Dermis blood vessel endothelial cell (primary cell): Measurements from ENCODE around the gene GPATCH2L. TPM values are rescaled to one million over a fixed set of nuclear protein-coding genes. Genes with fewer than 3 reads are reported as not detected.

Source experiments
- DNase-seq: peaks from one replicate; pipeline ENCODE4 v3.0.0; 2010
- total RNA-seq: library from RNA; depleted of rRNA; stranded (reverse); fragments of >200 nt; gene quantifications from 2 replicates; pipeline ENCODE4 v1.2.3, GENCODE V29; 2014

Gene GPATCH2L
- total RNA-seq, 1 donor from 2014 or later: 66.5 TPM

GRCh38 chr14:76201162-76201561 is 49.4 kb downstream of the GPATCH2L start:
- peak; percentile 28 for DNase-seq

DNA sequence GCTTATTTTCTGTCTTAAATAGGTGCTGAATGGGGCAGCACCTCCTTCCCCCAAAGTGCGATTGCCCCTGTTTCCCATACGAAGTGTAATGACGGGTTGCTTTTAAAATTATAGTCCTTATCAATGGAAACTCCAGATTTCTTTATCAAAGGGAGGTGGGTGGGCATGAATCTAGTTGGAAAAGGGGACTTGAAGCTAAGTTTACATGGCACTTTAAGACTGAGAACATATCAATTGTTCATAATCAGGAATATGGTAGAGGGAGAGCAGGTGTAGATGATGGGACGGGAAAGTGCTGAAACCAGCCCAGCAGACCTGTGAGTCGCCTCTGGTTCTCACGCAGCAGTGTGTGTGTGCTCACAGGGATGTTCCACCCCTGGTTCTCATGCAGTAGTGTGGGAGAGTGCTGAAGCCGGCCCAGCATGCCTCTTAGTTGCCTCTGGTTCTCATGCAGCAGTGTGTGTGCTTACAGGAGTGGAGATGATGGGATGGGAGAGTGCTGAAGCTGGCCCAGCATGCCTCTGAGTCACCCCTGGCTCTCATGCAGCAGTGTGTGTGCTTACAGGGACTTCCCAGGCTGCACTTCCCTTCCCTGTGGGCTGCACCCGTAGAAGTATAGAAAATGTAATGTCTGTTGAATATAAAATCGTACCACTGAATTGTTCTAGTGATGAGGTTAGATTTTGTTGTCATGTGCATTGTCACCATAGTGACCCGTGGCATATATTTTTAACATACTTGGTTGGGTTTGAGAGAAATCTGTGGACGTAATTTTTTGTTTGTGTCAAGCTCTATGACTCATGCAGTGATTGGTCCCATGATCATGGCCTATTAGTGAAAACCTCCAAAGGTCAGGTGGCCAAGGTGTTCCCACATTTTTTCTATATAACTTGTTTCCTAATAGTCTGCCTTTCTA is 51.6 kb downstream of the GPATCH2L start:
- peak; percentile 80 for DNase-seq

GRCh38 chr14:76204461-76205230 is 52.9 kb downstream of the GPATCH2L start:
- no peak for DNase-seq

DNA sequence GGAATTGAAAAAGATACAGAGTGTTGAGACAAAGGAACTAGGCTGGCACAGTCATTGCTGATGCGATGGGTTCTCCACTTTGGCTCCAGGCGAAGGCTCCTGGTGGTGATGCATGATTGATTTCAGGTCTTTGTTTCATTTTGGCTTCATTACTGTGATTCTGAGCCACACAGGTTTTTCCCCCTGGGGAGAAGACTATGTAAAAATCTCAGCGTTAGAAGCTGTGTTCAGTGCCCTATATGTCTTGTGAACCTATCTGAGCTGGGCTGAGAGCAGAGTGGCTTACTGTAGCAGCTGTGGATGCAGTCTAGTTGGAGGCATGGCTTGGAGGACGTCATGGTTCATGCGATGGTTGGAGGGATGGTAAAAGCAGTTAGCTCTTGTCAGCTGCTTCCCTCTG is 54.0 kb downstream of the GPATCH2L start:
- DNase-seq: no peak

GRCh38 chr14:76208340-76208739 is 56.6 kb downstream of the GPATCH2L start:
- no peak for DNase-seq

- peak; percentile 16 for DNase-seq
Observed at GRCh38 chr14:76212242-76212641, 60.5 kb downstream of the GPATCH2L start.

DNA sequence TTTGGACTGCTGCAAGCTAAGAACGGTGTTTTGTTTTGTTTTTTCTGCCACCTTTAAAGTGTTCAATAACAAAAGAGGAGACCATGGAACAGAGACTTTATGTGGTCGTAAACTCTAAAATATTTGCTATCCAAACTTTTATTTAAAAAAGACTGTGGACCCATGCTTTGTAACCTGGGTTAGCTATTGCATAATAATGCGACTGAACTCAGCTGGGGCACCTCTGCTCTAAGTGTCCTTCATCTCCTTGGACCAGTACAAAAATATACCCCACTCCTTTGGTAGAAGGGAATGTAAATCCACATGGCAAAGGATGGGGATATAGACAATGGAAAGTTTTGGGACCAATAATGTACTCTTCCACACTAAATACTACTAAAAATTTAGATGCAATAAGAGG is 65.5 kb downstream of the GPATCH2L start:
- no peak for DNase-seq

DNA sequence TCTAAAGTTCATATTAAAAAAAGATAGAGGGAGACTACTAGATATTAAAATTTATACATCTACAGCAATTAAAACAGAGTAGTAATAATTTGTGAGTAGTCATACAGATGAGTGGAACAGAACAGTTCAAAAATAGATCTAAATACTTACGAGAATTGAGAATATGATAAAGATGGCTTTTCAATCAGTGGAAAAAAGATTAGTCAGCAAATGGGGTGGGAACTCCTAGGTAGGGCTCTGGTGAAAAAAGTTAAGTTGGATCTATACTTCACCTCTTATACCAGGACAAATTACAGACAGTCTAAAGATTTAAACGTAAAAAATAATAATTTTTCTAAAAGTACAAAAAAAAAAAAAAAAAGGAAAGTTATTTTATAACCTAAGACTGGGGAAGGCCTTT is 66.9 kb downstream of the GPATCH2L start:
- no peak for DNase-seq

- DNase-seq: no peak
Observed at GRCh38 chr14:76219873-76220272, 68.2 kb downstream of the GPATCH2L start.

DNA sequence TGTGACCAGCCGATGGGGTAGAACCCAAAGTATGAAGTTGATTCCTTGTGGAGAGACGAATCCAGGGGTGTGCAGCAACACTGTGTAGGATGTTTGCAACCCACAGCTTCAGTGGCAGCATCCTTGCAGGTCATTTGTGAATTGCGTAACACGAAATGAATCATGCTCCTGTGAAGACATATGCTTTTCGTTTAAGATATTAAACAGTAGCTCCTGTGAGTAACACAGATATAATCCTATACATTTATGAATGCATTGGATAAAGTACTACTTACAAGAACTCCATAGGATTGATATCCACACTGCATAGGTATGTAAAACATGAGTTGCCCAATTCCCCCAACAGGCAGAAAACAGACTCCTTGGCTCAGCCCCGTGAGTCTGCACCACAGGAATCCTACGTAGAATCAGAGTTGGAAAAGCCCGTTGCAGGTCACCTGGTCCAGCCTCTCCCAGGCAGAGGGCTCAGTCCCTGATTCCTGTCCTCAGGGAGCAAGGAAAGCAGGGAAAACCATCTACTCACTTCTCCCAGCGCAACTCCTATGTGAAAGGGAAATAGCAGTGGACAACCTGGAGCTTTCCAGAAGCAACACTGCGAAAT is 75.8 kb downstream of the GPATCH2L start:
- DNase-seq: no peak

DNA sequence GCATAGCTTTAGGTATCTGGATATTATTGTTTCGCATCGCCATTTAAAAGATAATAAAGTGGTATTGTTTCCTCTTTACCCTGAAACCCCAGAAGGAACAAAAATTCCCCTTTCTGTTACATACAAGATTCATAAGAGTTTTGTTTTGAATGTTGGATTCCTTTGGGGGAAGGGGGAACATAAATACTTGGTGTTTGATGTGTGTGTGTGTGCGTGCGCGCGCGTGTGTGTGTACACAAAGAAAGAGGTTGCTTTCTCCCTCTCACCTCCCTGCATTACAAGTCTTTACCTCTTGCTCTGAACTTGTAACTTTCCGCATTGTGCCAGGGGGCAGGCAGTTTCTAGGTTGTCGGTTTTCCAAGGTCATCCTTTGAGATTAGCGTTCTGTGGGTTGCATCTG is 76.4 kb downstream of the GPATCH2L start:
- no peak for DNase-seq

DNA sequence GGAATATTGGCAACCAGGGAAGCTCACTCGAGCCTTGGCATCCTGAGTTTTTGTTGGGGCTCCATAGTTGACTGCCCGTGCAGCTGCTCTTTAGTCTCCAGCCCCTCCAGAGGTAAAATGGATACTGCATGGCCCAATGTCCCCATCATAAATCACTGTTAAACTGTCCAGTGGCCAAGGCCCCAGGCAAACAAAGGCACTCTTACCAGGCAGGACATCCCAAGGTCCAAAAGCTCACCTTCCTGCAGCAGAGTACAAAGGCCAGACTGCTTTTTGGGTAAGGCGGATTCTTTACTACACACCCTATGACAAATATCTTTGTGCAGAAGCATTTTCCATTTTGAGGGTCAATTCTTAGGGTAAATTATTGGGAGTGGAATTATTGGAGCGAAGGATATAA is 81.1 kb downstream of the GPATCH2L start:
- no peak for DNase-seq

GRCh38 chr14:76235628-76236027 is 83.9 kb downstream of the GPATCH2L start:
- DNase-seq: no peak

- DNase-seq: no peak
Observed at GRCh38 chr14:76236172-76237130, 84.7 kb downstream of the GPATCH2L start.

- no peak for DNase-seq
Observed at GRCh38 chr14:76237349-76237990, 85.7 kb downstream of the GPATCH2L start.

- DNase-seq: no peak
Observed at GRCh38 chr14:76245097-76245496, 93.4 kb downstream of the GPATCH2L start.

- no peak for DNase-seq
Observed at GRCh38 chr14:76250302-76250701, 98.6 kb downstream of the GPATCH2L start.

DNA sequence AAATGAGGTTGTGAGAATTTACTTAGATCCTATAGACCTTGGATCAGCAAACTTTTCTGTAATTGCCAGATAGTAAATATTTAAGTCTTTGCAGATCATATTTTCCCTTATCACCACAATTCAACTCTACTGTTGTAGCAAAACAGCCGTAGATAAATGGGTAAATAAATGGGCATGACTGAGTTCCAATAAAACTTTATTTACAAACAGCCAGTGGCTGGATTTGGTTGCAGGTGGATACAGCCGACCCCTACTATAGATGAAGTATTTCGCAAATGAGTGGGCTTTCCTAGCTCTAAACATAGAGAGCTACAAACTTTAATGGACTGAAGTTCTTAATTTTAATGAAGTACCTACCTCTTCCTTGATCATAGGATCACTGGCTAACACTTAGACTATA is 100.7 kb downstream of the GPATCH2L start:
- no peak for DNase-seq

GRCh38 chr14:76253111-76253510 is 101.4 kb downstream of the GPATCH2L start:
- DNase-seq: no peak

DNA sequence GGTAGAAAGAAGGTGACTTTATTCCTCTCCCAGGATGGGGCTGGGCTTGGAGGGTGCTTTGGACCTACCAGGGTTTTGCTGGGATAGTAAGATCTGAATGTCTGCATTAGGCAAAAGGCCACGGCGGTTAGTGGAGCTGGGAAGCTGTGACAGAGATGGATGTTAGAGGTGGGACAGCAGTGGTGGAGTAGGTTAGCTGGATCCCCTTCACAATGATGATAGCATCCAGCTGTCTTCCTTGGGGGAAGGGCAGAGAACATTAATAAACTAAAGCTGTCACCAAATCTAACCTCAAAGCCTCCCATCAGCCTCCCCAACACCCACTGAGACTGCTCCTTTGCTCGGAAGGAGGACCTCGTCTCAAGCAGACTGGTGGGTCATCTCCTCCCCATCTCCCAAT is 104.8 kb downstream of the GPATCH2L start:
- DNase-seq: no peak

- DNase-seq: no peak
Observed at GRCh38 chr14:76257111-76257803, 105.5 kb downstream of the GPATCH2L start.
